GM13976 (cell line): ENCODE data around the gene MYH7B.

Experiments
- DNase-seq: peaks from one replicate; pipeline ENCODE4 v3.0.0; 2012; ENCODE audit warnings: low spot score
- in situ Hi-C: fragments of 300-500 bp; cut with MboI; formaldehyde crosslinking; loops from one replicate; pipeline ENCODE4 v1.12.0; 2022; ENCODE audit warnings: low sequenced_read_pairs, mixed read lengths, inconsistent platforms; ENCODE audit not compliant: unreplicated experiment
- TF ChIP-seq, protein P1 (sequence below): IDR thresholded peaks from 2 replicates; pipeline ENCODE4 v1.5.1; 2012; ENCODE audit warnings: borderline replicate concordance, mild to moderate bottlenecking; ENCODE audit not compliant: insufficient read depth; ENCODE audit errors: extremely low read depth, missing control alignments, control extremely low read depth

Gene MYH7B

DNA sequence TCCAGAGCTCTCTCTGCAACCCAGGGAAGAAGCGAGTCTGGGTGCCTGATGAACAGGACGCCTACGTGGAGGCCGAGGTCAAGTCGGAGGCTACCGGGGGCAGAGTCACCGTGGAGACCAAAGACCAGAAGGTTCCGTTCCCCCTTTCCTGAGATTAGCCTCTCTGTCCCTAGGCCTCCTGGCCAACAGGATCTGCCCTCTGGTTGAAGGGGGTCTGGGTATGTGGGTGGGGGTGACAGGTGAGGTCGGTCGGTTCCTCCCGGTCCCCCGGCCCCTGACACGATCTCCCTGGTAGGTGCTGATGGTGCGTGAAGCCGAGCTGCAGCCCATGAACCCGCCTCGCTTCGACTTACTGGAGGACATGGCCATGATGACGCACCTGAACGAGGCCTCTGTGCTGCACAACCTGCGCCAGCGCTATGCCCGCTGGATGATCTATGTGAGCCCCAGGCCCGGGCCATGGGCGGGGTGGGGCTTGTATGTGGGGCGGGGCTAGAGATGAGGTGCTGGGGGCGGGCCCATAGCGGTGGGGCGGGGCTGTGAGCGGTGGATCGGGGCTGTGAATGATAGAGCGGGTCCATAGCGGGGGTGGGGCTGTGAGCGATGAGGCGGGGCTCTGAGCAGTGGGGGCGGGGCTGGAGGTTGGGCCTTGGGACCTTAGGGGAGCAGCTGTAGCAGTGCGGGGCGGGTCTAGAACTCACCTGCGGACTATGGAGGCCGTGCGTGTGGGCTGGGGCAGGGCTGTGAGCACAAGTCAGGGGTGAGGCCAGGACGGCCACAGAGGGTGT is 23.9 kb downstream of the MYH7B start:
- TF ChIP-seq, protein P1, sequence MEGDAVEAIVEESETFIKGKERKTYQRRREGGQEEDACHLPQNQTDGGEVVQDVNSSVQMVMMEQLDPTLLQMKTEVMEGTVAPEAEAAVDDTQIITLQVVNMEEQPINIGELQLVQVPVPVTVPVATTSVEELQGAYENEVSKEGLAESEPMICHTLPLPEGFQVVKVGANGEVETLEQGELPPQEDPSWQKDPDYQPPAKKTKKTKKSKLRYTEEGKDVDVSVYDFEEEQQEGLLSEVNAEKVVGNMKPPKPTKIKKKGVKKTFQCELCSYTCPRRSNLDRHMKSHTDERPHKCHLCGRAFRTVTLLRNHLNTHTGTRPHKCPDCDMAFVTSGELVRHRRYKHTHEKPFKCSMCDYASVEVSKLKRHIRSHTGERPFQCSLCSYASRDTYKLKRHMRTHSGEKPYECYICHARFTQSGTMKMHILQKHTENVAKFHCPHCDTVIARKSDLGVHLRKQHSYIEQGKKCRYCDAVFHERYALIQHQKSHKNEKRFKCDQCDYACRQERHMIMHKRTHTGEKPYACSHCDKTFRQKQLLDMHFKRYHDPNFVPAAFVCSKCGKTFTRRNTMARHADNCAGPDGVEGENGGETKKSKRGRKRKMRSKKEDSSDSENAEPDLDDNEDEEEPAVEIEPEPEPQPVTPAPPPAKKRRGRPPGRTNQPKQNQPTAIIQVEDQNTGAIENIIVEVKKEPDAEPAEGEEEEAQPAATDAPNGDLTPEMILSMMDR = no peak
- no peak for DNase-seq
- in situ Hi-C loops = no loop called here

DNA sequence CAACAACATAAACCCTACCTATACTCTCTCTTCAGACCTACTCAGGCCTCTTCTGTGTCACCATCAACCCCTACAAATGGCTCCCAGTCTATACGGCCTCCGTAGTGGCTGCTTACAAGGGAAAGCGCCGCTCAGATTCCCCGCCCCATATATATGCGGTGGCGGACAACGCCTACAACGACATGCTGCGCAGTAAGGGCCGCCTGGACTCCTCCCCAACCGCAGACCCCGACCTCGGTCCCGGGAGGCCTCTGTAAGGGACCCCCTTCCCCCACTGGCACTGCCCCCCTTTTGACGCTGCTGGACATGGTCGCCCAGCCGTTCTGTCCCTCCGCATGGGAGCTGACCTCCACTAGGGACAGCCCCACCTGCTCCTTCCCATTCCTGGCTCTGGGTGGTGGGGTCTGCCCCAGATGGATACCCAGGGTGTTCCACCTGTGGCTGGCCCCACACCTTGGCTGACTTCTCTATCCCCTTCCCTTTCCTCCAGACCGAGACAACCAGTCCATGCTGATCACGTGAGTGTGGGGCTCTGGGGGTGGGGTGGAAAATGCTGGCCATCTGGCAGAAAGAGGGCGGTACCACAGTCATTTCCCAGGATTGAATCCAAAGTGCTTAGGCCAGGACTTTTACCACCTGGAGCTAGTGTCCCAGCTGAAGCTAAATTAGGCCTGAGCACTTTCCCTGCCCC is 25.0 kb downstream of the MYH7B start:
- TF ChIP-seq, protein P1 = no peak
- DNase-seq = no peak
- in situ Hi-C loops = no loop called here

DNA sequence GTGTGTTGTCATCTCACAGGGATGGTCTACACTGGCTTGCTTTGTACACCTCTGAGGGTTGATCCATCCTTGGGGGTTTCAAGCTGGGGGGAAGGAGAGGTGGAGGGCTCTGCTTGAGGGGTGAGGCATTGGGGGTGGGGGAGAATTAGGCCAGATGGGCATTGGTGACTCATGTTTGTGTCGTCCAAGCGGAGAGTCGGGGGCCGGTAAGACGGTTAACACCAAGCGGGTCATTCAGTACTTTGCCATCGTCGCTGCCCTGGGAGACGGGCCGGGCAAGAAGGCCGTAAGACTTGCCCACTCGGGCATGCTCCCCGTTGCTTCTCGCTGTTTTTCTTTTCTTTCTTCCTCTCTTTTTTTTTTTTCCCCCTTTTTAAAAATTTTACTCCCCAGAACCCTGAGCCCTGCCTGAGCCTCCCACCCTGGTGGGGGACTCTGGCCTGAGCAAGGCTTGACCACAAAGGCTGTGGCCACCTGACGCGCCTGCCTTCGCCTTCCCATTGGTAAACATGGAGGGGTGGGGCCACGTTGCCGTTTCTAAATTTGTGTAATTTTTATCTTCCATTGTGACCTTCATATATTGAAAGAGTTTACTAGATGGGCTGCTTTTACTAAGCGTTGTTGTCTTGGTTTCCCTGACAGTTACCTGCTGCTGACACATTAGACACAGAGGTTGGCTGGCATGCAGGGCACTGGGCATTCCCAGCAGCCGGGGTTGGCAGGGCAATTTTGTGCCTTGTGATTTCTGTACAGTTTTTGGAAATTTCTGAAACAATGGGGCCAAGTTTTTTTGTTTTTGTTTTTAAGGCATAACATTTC is 26.8 kb downstream of the MYH7B start:
- in situ Hi-C loops = no loop called here
- no peak for DNase-seq
- TF ChIP-seq, protein P1 = no peak

DNA sequence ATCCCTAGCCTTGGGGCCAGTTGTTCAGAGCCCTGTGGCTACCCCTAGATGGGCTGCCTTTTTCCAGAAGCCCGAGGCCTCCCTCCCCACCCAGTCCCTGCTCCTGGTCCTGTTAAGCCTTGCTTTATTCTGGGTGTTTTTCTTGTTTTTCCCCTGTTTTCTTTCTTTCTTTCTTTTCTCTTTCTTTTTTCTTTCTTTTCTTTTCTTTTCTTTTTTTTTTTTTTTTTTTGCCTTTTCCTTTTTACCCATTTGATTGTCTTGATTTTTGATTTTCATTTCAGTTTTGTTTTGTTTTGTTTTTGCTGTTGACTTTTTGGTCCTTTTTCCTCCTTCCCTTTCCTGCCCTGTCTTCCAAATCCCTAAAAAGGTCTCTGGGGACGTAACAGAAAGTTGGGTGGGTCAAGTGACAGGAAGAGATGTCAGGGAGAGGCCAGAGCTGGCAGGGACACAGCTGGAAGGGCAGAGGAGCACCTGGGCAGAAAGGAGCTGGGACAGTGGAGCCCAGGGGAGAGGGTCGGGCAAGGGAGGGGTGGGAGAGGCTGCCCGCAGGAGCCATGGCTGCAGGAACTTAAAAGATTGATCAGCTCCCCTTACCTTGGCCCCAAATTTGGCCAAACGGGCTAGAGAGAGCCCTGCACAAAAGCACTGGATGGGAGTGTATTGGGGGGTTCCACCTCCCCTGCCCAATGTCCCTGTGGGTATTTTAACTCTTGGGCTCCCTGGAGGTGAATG is 27.6 kb downstream of the MYH7B start:
- in situ Hi-C loops = no loop called here
- TF ChIP-seq, protein P1 = no peak

DNA sequence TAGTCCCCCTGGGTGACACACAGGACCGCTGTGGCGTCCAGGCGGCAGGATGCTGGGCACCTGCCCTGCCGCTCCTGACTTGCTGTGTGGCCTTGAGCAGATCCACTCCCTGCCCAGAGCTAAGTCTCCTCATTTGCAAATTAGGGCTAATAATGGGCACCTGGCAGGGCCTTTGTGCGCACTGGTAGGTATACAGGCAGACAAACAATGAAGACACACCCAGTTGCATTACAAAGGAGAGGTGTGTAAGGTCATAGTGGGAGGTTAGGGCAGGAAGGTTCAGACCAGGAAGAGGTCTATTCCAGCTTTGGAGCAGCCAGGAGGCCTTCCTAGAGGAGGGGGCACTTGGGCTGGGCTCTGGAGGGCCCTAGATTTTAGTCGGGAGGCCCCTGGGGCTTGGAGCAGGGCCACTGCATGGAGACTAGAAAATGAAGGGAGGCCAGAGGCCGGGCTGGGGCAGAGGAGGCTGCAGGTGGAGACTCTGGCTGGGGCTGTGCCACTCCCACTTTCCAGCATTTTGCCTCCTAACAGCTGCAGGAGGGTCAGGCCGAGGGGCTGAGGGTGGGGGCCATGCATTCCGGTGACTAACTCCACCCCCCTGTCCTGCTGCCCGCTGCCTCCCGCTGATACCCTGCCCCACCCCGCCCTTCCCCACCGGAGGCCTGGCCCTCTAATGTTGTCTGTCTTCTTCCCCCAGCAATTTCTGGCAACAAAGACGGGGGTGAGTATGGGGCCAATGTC is 28.5 kb downstream of the MYH7B start:
- TF ChIP-seq, protein P1 = no peak
- no peak for DNase-seq

More for the DNA sequence above, 27.6 kb downstream of the MYH7B start:
- no peak for DNase-seq

More for the DNA sequence above, 28.5 kb downstream of the MYH7B start:
- in situ Hi-C loops = no loop called here
